ENCODE measurements around the gene GGT1.

- TF ChIP-seq POLR2A (IDR thresholded peaks at IDR 0.05) (no peak), CTCF (IDR thresholded peaks at IDR 0.05) (no peak)
These were observed 26.2 kb upstream of the GGT1 start for GRCh38 chr22:24576778-24577177.
